A549 (cell line): Measurements from ENCODE around the gene GGACT. TPM values are rescaled to one million over a fixed set of nuclear protein-coding genes. Genes with fewer than 3 reads are reported as not detected.

Experiments used
- ATAC-seq, 2 experiments: fragments of 200-7000 bp in 1 of 2; fragments of >200 bp in 1 of 2; cut with Nextera tagmentation in 1 of 2; cut with Tn5 transposase in 1 of 2; 3 replicates each; pipeline versions ENCODE4 v1.8.0 to v1.9.1; 2018 to 2020; ENCODE audit warnings: mild to moderate bottlenecking in 1 of 2, moderate library complexity in 1 of 2
- CTCF ChIA-PET: fragments of 300-600 bp; sonication (Branson Sonifier 250); formaldehyde crosslinking; extraction: SDS; loops from one replicate; lab custom pipeline; 2021; ENCODE audit warnings: antibody characterized with exemption, inconsistent platforms; lab: Yijun Ruan, JAX
- POLR2A ChIA-PET: fragments of 350-600 bp; formaldehyde crosslinking; extraction: SDS; loops from one replicate; lab custom pipeline; 2021; ENCODE audit warnings: antibody characterized with exemption, inconsistent platforms; lab: Yijun Ruan, JAX
- DNase-seq, 2 experiments: peaks; one replicate each; pipeline versions ENCODE4 v3.0.0 to v3.0.0-alpha.2; 2011 to 2016; ENCODE audit warnings: low read depth in 1 of 2, low spot score in 1 of 2
- FAIRE-seq: peaks from 2 replicates; lab custom pipeline; 2011; peaks lifted over from hg19 to GRCh38; lab: Jason Lieb, UNC
- H3K27ac ChIP-seq, 2 experiments: fragments of >200 bp; sonication (Bioruptor Twin); formaldehyde crosslinking; 3 replicates each; pipeline ENCODE4 v1.5.1; 2016 to 2017
- H3K4me1 ChIP-seq: fragments of >200 bp; sonication (Bioruptor Twin); formaldehyde crosslinking; 3 replicates; pipeline ENCODE4 v1.6.1; 2016
- H3K4me2 ChIP-seq: fragments of >200 bp; sonication (Bioruptor Twin); formaldehyde crosslinking; 3 replicates; pipeline ENCODE4 v1.6.1; 2016
- H3K4me3 ChIP-seq: fragments of >200 bp; sonication (Bioruptor Twin); formaldehyde crosslinking; 3 replicates; pipeline ENCODE4 v1.5.1; 2016
- H3K9me3 ChIP-seq: fragments of >200 bp; sonication (Bioruptor Twin); formaldehyde crosslinking; 3 replicates; pipeline ENCODE4 v1.6.1; 2016
- BHLHE40 ChIP-seq: IDR thresholded peaks from 2 replicates; pipeline ENCODE4 v1.6.1; 2012; ENCODE audit warnings: low read depth, low read length, inconsistent platforms
- CBX8 ChIP-seq: fragments of 200-600 bp; sonication (generic); IDR thresholded peaks from 2 replicates; pipeline ENCODE4 v1.6.1; 2016
- ESRRA ChIP-seq: fragments of 150-350 bp; IDR thresholded peaks from 2 replicates; pipeline ENCODE4 v1.6.1; 2014; ENCODE audit warnings: mild to moderate bottlenecking, low read length, borderline replicate concordance
- FOSL2 ChIP-seq, 2 experiments: fragments of 450-650 bp in 1 of 2; fragments of >200 bp in 1 of 2; sonication (Bioruptor Twin) in 1 of 2; formaldehyde crosslinking; IDR thresholded peaks; 2 replicates each; pipeline versions ENCODE4 v1.5.0 to v1.6.1; 2016 to 2020; ENCODE audit warnings: mild to moderate bottlenecking in 1 of 2, moderate library complexity in 1 of 2
- GATA3 ChIP-seq: IDR thresholded peaks from 2 replicates; pipeline ENCODE4 v1.6.1; 2012; ENCODE audit warnings: borderline replicate concordance
- HOXB5 ChIP-seq: fragments of 250-450 bp; sonication (Bioruptor Pico); IDR thresholded peaks from 2 replicates; pipeline ENCODE4 v1.5.0; 2020; ENCODE audit warnings: mild to moderate bottlenecking, moderate library complexity
- JUN ChIP-seq, 2 experiments: fragments of >200 bp; sonication (Bioruptor Twin); formaldehyde crosslinking; IDR thresholded peaks; 2 replicates in 1 of 2; 3 replicates in 1 of 2; pipeline ENCODE4 v1.6.1; 2016 to 2017
- KDM5A ChIP-seq: fragments of 200-600 bp; sonication (generic); IDR thresholded peaks from 2 replicates; pipeline ENCODE4 v1.6.1; 2016; ENCODE audit warnings: antibody characterized with exemption, mild to moderate bottlenecking
- MYC ChIP-seq: IDR thresholded peaks from 2 replicates; pipeline ENCODE4 v1.6.1; 2012; ENCODE audit warnings: mild to moderate bottlenecking, inconsistent platforms, low read length, improper control_type of control experiment, borderline replicate concordance
- NFE2L2 ChIP-seq: fragments of 150-350 bp; conservative IDR thresholded peaks from 2 replicates; pipeline ENCODE4 v1.6.1; 2014; ENCODE audit warnings: low read length
- NPAS2 ChIP-seq: fragments of 250-450 bp; sonication (Bioruptor Pico); IDR thresholded peaks from 2 replicates; pipeline ENCODE4 v1.8.0; 2022; ENCODE audit warnings: mild to moderate bottlenecking, moderate library complexity, borderline replicate concordance
- NR3C1 ChIP-seq: fragments of >200 bp; sonication (Bioruptor Twin); formaldehyde crosslinking; IDR thresholded peaks from 3 replicates; pipeline ENCODE4 v1.6.1; 2017
- RAD21 ChIP-seq, 2 experiments: fragments of >200 bp in 1 of 2; sonication (Bioruptor Twin) in 1 of 2; formaldehyde crosslinking in 1 of 2; IDR thresholded peaks in 1 of 2; conservative IDR thresholded peaks in 1 of 2; 2 replicates in 1 of 2; 3 replicates in 1 of 2; pipeline ENCODE4 v1.6.1; 2012 to 2018; ENCODE audit warnings: inconsistent platforms in 1 of 2
- RARB ChIP-seq: fragments of 250-450 bp; sonication (Bioruptor Pico); IDR thresholded peaks from 2 replicates; pipeline ENCODE4 v1.8.0; 2021; ENCODE audit warnings: mild to moderate bottlenecking, moderate library complexity
- RCOR1 ChIP-seq: fragments of 150-350 bp; IDR thresholded peaks from 2 replicates; pipeline ENCODE4 v1.6.1; 2014; ENCODE audit warnings: antibody characterized with exemption, low read length, low read depth
- RNF2 ChIP-seq: fragments of 200-600 bp; sonication (generic); IDR thresholded peaks from 2 replicates; pipeline ENCODE4 v1.6.1; 2016; ENCODE audit warnings: low read depth, mild to moderate bottlenecking, antibody characterized with exemption, moderate library complexity, borderline replicate concordance
- SREBF2 ChIP-seq: fragments of 450-650 bp; IDR thresholded peaks from 2 replicates; pipeline ENCODE4 v1.6.1; 2014; ENCODE audit warnings: mild to moderate bottlenecking, moderate library complexity
- TFCP2L1 ChIP-seq: fragments of 250-450 bp; sonication (Bioruptor Pico); IDR thresholded peaks from 2 replicates; pipeline ENCODE4 v1.5.0; 2021; ENCODE audit warnings: mild to moderate bottlenecking
- TP53 ChIP-seq: fragments of 250-450 bp; sonication (Bioruptor Pico); IDR thresholded peaks from 2 replicates; pipeline ENCODE4 v1.5.0; 2021; ENCODE audit warnings: mild to moderate bottlenecking, moderate library complexity
- ZFP36 ChIP-seq: fragments of 450-650 bp; IDR thresholded peaks from 2 replicates; pipeline ENCODE4 v1.6.1; 2014; ENCODE audit warnings: borderline replicate concordance; ENCODE audit not compliant: partially characterized antibody
- ZSCAN20 ChIP-seq: fragments of 250-450 bp; sonication (Bioruptor Pico); IDR thresholded peaks from 2 replicates; pipeline ENCODE4 v1.8.0; 2022; ENCODE audit warnings: mild to moderate bottlenecking, moderate library complexity
- whole genome bisulfite sequencing: methylation state at CpG from one replicate; pipeline ENCODE4 v1.1.6; 2017; ENCODE audit errors: missing lambda C conversion rate; 5-methylcytosine and 5-hydroxymethylcytosine counted together
- polyA plus RNA-seq, 4 experiments: library from polyadenylated mRNA; depleted of rRNA in 3 of 4; stranded (reverse); fragments of >200 nt; fragmentation: RNase III in 1 of 4; extraction: RNeasy Plus Mini Kit Qiagen cat#74134 plus additional on column Dnase treatment in 1 of 4; gene quantifications; 2 replicates in 3 of 4; 3 replicates in 1 of 4; pipeline ENCODE4 v1.2.3, GENCODE V29; 2011 to 2017
- TF ChIP-seq, protein P1 (sequence below): IDR thresholded peaks from 2 replicates; pipeline ENCODE4 v1.6.1; 2012
- TF ChIP-seq, protein P2 (sequence below): fragments of >200 bp; sonication (Bioruptor Twin); formaldehyde crosslinking; IDR thresholded peaks from 3 replicates; pipeline ENCODE4 v1.6.1; 2016
- TF ChIP-seq, protein P3 (sequence below): fragments of 250-450 bp; sonication (Bioruptor Pico); IDR thresholded peaks from 2 replicates; pipeline ENCODE4 v1.5.0; 2020; ENCODE audit warnings: low read depth, mild to moderate bottlenecking, moderate library complexity
- TF ChIP-seq, protein P4 (sequence below): fragments of 250-450 bp; sonication (Bioruptor Pico); IDR thresholded peaks from 2 replicates; pipeline ENCODE4 v1.5.0; 2021; ENCODE audit warnings: mild to moderate bottlenecking, moderate library complexity, borderline replicate concordance
- TF ChIP-seq, protein P5 (sequence below): IDR thresholded peaks from 2 replicates; pipeline ENCODE4 v1.6.1; 2012; ENCODE audit warnings: low read depth, borderline replicate concordance
- TF ChIP-seq, protein P6 (sequence below): fragments of 150-350 bp; IDR thresholded peaks from 2 replicates; pipeline ENCODE4 v1.6.1; 2014; ENCODE audit warnings: low read depth, mild to moderate bottlenecking, low read length

Gene GGACT
- polyA plus RNA-seq, 2 of the 4 experiments (the other 2 are of a cell fraction): 2.7 to 8.6 TPM

DNA sequence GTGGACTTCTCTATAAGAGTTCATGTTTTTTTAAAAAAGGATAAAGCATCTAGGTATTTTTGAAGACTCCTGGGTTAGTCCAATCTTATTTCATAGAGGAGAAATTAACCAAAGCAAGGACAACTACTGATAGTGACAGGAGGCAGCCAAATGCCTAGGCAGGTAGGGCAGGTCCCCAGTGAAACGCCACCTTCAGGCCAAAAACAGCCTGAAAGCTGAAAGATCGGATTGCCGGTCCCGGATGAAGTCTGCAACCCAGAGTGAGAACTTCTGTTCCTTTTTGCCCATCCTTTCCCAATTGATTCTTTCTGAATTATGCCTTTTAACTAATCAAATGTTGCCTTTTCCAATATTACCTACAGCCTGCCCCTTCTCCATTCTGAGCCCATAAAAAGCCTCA is 6.1 kb upstream of the GGACT start (continued):
- TF ChIP-seq MYC: no peak
- 0 out of 5 replicates have a peak, but pooled peaks of 1 of the 2 experiments have one; percentile 15 for TF ChIP-seq RAD21 (conservative IDR thresholded peaks at IDR 0.05 in 1 of 2, IDR thresholded peaks at IDR 0.05 in 1 of 2)

GRCh38 chr13:100594255-100594654 is 5.7 kb upstream of the GGACT start:
- ChIA-PET CTCF (interaction anchor here (0.6 kb wide), 1 partner anchor 57 kb away, joined by 3 read pairs; no protein-coding TSS in a partner anchor), POLR2A (no interaction called here)
- 73% methylated on average over 9 of the region's 9 CpGs for WGBS
- no peak overlapping the region for H3K4me3 ChIP-seq
- H3K27ac ChIP-seq: no peak overlapping the region
- DNase-seq (no peak), ATAC-seq (no peak), FAIRE-seq (no peak)
- H3K4me2 ChIP-seq: no peak overlapping the region
- H3K4me1 ChIP-seq: no peaks in the 10 kb centered on the region
- H3K9me3 ChIP-seq: no peaks in the 10 kb centered on the region
- TF ChIP-seq, protein P1, sequence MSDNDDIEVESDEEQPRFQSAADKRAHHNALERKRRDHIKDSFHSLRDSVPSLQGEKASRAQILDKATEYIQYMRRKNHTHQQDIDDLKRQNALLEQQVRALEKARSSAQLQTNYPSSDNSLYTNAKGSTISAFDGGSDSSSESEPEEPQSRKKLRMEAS: no peak
- TF ChIP-seq, protein P2, sequence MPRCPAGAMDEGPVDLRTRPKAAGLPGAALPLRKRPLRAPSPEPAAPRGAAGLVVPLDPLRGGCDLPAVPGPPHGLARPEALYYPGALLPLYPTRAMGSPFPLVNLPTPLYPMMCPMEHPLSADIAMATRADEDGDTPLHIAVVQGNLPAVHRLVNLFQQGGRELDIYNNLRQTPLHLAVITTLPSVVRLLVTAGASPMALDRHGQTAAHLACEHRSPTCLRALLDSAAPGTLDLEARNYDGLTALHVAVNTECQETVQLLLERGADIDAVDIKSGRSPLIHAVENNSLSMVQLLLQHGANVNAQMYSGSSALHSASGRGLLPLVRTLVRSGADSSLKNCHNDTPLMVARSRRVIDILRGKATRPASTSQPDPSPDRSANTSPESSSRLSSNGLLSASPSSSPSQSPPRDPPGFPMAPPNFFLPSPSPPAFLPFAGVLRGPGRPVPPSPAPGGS: no peak
- TF ChIP-seq, protein P3, sequence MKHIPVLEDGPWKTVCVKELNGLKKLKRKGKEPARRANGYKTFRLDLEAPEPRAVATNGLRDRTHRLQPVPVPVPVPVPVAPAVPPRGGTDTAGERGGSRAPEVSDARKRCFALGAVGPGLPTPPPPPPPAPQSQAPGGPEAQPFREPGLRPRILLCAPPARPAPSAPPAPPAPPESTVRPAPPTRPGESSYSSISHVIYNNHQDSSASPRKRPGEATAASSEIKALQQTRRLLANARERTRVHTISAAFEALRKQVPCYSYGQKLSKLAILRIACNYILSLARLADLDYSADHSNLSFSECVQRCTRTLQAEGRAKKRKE (CRISPR knock-in tag): no peak
- TF ChIP-seq RARB (CRISPR knock-in tag): no peak
- no peak for TF ChIP-seq BHLHE40
- TF ChIP-seq GATA3: no peak
- TF ChIP-seq TP53 (CRISPR knock-in tag): no peak
- TF ChIP-seq ZFP36: no peak
- no peak for TF ChIP-seq TFCP2L1 (CRISPR knock-in tag)
- TF ChIP-seq, protein P4, sequence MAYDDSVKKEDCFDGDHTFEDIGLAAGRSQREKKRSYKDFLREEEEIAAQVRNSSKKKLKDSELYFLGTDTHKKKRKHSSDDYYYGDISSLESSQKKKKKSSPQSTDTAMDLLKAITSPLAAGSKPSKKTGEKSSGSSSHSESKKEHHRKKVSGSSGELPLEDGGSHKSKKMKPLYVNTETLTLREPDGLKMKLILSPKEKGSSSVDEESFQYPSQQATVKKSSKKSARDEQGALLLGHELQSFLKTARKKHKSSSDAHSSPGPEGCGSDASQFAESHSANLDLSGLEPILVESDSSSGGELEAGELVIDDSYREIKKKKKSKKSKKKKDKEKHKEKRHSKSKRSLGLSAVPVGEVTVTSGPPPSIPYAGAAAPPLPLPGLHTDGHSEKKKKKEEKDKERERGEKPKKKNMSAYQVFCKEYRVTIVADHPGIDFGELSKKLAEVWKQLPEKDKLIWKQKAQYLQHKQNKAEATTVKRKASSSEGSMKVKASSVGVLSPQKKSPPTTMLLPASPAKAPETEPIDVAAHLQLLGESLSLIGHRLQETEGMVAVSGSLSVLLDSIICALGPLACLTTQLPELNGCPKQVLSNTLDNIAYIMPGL (CRISPR knock-in tag): no peak
- no peak for TF ChIP-seq NPAS2 (CRISPR knock-in tag)
- no peak for TF ChIP-seq NFE2L2
- TF ChIP-seq, protein P5, sequence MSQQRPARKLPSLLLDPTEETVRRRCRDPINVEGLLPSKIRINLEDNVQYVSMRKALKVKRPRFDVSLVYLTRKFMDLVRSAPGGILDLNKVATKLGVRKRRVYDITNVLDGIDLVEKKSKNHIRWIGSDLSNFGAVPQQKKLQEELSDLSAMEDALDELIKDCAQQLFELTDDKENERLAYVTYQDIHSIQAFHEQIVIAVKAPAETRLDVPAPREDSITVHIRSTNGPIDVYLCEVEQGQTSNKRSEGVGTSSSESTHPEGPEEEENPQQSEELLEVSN: no peak

- H3K4me3 ChIP-seq: no peak overlapping the region
- peak overlapping the region; percentile 75; the same call in 2 of the 3 replicates for H3K4me2 ChIP-seq
- ChIA-PET CTCF (interaction anchor here (0.6 to 4.2 kb wide), 7 partner anchors 9 to 355 kb away, joined by 3 to 27 read pairs (median 4); no protein-coding TSS in a partner anchor), POLR2A (no interaction called here)
- no peak for ATAC-seq
- H3K9me3 ChIP-seq: no peaks in the 10 kb centered on the region
- no peak for DNase-seq
- no peak for FAIRE-seq
- WGBS: 87% methylated on average over 6 of the region's 6 CpGs
- peak overlapping the region; percentile 86 to 96; a peak in 4 of 6 replicates for H3K27ac ChIP-seq
- H3K4me1 ChIP-seq: 0 out of 3 replicates have a peak, but pooled peaks cover 4% of the 10 kb centered on the region
- TF ChIP-seq RCOR1 (no peak), JUN (IDR thresholded peaks at IDR 0.05) (no peak), CBX8 (no peak), SREBF2 (no peak), NR3C1 (no peak), ZSCAN20 (CRISPR knock-in tag) (no peak), GATA3 (no peak), KDM5A (no peak), FOSL2 (IDR thresholded peaks at IDR 0.05) (no peak), FOSL2 (CRISPR knock-in tag; IDR thresholded peaks at IDR 0.05) (no peak), RNF2 (no peak), ESRRA (no peak), HOXB5 (no peak)
- TF ChIP-seq, protein P6, sequence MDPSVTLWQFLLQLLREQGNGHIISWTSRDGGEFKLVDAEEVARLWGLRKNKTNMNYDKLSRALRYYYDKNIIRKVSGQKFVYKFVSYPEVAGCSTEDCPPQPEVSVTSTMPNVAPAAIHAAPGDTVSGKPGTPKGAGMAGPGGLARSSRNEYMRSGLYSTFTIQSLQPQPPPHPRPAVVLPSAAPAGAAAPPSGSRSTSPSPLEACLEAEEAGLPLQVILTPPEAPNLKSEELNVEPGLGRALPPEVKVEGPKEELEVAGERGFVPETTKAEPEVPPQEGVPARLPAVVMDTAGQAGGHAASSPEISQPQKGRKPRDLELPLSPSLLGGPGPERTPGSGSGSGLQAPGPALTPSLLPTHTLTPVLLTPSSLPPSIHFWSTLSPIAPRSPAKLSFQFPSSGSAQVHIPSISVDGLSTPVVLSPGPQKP: no peak
- TF ChIP-seq, protein P3 (CRISPR knock-in tag): no peak
Observed at GRCh38 chr13:100589178-100589725, 663 bp upstream of the GGACT start.
